Adrenal gland (tissue), 12 donors: Measurements from ENCODE around the gene FAM83D. TPM values are rescaled to one million over a fixed set of nuclear protein-coding genes. Genes with fewer than 3 reads are reported as not detected.

ENCODE experiments used
- DNase-seq, 7 donors: peaks; one replicate each; pipeline ENCODE4 v3.0.0-alpha.2; 2019 to 2020
- H3K27ac ChIP-seq, 5 donors: fragments of 200-600 bp; sonication (generic) in 4 of 5; 1 replicate in 3 of 5; 2 replicates in 2 of 5; pipeline versions ENCODE4 v1.5.1 to v1.8.0; 2016 to 2020; ENCODE audit warnings: mild to moderate bottlenecking in 1 of 5
- H3K27me3 ChIP-seq: fragments of 200-600 bp; 2 replicates; pipeline ENCODE4 v1.8.0; 2021
- H3K36me3 ChIP-seq, 2 donors: fragments of 200-600 bp; replicated peaks in 1 of 2; 1 replicate in 1 of 2; 2 replicates in 1 of 2; pipeline versions ENCODE4 v1.5.1 to v1.8.0; 2018 to 2022
- H3K4me1 ChIP-seq, 2 donors: fragments of 200-600 bp; replicated peaks in 1 of 2; 1 replicate in 1 of 2; 2 replicates in 1 of 2; pipeline versions ENCODE4 v1.5.1 to v1.8.0; 2018 to 2021
- H3K4me3 ChIP-seq, 4 donors: fragments of 200-600 bp; sonication (generic) in 3 of 4; one replicate each; pipeline ENCODE4 v1.5.1; 2016 to 2018
- H3K9me3 ChIP-seq, 3 donors: fragments of 200-600 bp; sonication (generic) in 1 of 3; replicated peaks in 1 of 3; 1 replicate in 2 of 3; 2 replicates in 1 of 3; pipeline versions ENCODE4 v1.5.1 to v1.8.0; 2016 to 2021
- POLR2A ChIP-seq, 2 donors: fragments of 450-650 bp; IDR thresholded peaks; one replicate each; pipeline ENCODE4 v1.6.1; 2017; ENCODE audit warnings: antibody characterized with exemption in 2 of 2, mild to moderate bottlenecking in 2 of 2, moderate library complexity in 1 of 2
- WGBS, 4 donors: extraction: QIAGEN DNeasy Blood & Tissue Kit in 2 of 4; methylation state at CpG; one replicate each; pipeline versions ENCODE4 v1.1.5 to v1.1.7; 2013 to 2017; 5-methylcytosine and 5-hydroxymethylcytosine counted together
- intact Hi-C, 2 donors: fragments of 100-400 bp; cut with DNase I; formaldehyde crosslinking; loops; one replicate each; pipeline versions ENCODE4 v1.14.1 to v1.15.0; 2022 to 2023
- polyA plus RNA-seq, 3 donors: library from polyadenylated mRNA; stranded (reverse); fragments of 200-250 nt in 2 of 3; fragments of 350-450 nt in 1 of 3; fragmentation: Illumina TruSeq in 1 of 3; extraction: RNeasy Lipid Tissue Mini Kit (QIAGEN cat#74804) in 1 of 3; gene quantifications; one replicate each; pipeline ENCODE4 v1.2.3, GENCODE V29; 2013 to 2014
- total RNA-seq, 9 donors: library from RNA; depleted of rRNA in 4 of 9; stranded (reverse); fragments of >200 nt in 4 of 9; fragments of 120-200 nt in 1 of 9; fragmentation: NEBNext Ultra II Directional in 1 of 9; extraction: Animal tissue kit (Norgen Biotek cat#: 25700) in 1 of 9; gene quantifications; one replicate each; pipeline versions ENCODE4 v1.1.0 to v1.2.4, GENCODE V29; 2013 to 2023
- TF ChIP-seq, protein P1 (sequence below), 6 experiments: fragments of 450-650 bp in 4 of 6; fragments of 200-600 bp in 2 of 6; sonication (generic) in 1 of 6; IDR thresholded peaks; 1 replicate in 5 of 6; 2 replicates in 1 of 6; pipeline versions ENCODE4 v1.5.1 to v1.8.0; 2016 to 2021; ENCODE audit warnings: antibody characterized with exemption in 6 of 6, mild to moderate bottlenecking in 2 of 6, moderate library complexity in 1 of 6
- donor health status: healthy with polysubstance abuse.
- donor health status: Bipolar disorder and iron deficiency.
- donor health status: DM: yes; HTN: yes; CAD: no.
- donor health status: DM: no; HTN: no; CAD: no.
- donor health status: DM: no; HTN: no; CAD: no.
- donor health status: DM: yes; HTN: yes; CAD: no.

The FAM83D gene
- total and polyA plus RNA-seq, 12 donors: 0.14 to 4.5 (median 0.72) TPM; not detected in 1

DNA sequence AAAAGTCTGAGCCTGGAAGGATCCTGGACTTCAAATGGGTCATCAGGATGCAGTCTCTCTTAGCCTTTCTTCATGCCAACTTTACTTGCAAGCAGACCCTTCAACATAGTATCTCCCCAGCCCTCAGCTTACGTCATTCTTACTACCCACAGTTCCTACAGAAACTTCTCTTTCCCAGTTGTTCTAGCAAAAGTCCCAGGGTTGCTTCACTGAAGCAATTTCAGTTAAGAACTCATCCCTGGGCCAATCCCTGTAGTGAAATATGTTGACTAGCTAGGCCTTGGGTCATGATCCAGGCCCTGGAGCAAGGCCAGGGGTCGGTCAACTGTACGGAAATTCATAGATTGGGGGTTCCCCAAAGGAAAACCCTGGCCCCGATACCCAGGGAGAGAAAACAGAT lies 8.6 kb upstream of the FAM83D start:
- no peak overlapping the region for H3K4me3 ChIP-seq
- no peaks in the 10 kb centered on the region for H3K27me3 ChIP-seq
- intact Hi-C loops: no loop called here
- H3K36me3 ChIP-seq: peaks cover 0 to 4% of the 10 kb centered on the region in 2 donors
- DNase-seq: no peak
- no peaks in the 10 kb centered on the region for H3K4me1 ChIP-seq
- 64 to 87% (median 73%) methylated on average over 4 of the region's 4 CpGs for WGBS, 4 donors
- no peaks in the 10 kb centered on the region for H3K9me3 ChIP-seq
- no peak overlapping the region for H3K27ac ChIP-seq
- TF ChIP-seq, protein P1, sequence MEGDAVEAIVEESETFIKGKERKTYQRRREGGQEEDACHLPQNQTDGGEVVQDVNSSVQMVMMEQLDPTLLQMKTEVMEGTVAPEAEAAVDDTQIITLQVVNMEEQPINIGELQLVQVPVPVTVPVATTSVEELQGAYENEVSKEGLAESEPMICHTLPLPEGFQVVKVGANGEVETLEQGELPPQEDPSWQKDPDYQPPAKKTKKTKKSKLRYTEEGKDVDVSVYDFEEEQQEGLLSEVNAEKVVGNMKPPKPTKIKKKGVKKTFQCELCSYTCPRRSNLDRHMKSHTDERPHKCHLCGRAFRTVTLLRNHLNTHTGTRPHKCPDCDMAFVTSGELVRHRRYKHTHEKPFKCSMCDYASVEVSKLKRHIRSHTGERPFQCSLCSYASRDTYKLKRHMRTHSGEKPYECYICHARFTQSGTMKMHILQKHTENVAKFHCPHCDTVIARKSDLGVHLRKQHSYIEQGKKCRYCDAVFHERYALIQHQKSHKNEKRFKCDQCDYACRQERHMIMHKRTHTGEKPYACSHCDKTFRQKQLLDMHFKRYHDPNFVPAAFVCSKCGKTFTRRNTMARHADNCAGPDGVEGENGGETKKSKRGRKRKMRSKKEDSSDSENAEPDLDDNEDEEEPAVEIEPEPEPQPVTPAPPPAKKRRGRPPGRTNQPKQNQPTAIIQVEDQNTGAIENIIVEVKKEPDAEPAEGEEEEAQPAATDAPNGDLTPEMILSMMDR (IDR thresholded peaks at IDR 0.05): no peak
- no peak for TF ChIP-seq POLR2A (IDR thresholded peaks at IDR 0.05)

DNA sequence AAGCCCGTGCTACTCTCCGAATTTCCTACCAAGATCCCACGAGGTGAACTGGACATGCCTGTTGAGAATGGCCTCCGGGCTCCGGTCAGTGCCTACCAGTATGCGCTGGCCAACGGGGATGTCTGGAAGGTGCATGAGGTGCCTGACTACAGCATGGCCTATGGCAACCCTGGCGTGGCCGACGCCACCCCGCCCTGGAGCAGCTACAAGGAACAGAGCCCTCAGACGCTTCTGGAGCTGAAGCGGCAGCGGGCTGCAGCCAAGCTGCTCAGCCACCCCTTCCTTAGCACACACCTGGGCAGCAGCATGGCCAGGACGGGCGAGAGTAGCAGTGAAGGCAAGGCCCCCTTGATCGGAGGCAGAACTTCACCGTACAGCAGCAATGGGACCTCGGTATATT lies 8.0 kb upstream of the FAM83D start:
- intact Hi-C loops: no loop called here
- WGBS, 4 donors: 87 to 97% (median 92%) methylated on average over 6 to 19 of the region's 19 CpGs
- DNase-seq: no peak
- Histone ChIP-seq H3K27ac (no peak overlapping the region), H3K4me1 (no peaks in the 10 kb centered on the region), H3K27me3 (no peaks in the 10 kb centered on the region), H3K4me3 (no peak overlapping the region), H3K36me3 (peaks cover 0 to 4% of the 10 kb centered on the region in 2 donors), H3K9me3 (no peaks in the 10 kb centered on the region)
- TF ChIP-seq POLR2A (IDR thresholded peaks at IDR 0.05): no peak
- TF ChIP-seq, protein P1 (IDR thresholded peaks at IDR 0.05): no peak

DNA sequence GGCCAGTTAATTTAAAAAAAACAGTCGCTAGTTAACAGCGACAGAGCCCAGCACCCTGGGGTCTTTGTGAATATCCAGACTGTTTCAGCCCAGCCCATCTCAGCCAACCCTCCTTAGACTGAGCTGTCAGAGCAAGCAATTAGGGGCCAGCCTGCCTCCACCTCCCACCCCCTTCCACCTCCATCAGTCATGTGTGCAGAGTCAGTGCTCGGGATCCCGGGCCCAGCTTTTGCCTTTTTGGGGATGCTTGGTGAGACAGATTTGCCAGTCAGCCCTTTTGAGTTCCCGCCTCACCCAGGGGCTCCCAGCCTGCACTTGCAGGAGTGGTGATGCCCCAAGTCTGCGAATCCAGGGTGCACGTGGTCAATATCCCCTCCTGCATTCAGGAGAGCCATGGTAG lies 6.5 kb upstream of the FAM83D start:
- no peak overlapping the region for H3K27ac ChIP-seq
- H3K4me1 ChIP-seq: no peaks in the 10 kb centered on the region
- no peak for TF ChIP-seq POLR2A (IDR thresholded peaks at IDR 0.05)
- TF ChIP-seq, protein P1 (IDR thresholded peaks at IDR 0.05): no peak
- no peak for DNase-seq
- WGBS, 4 donors: 75 to 85% (median 79%) methylated on average over 4 to 7 of the region's 7 CpGs
- no peak overlapping the region for H3K4me3 ChIP-seq
- intact Hi-C loops: no loop called here
- H3K27me3 ChIP-seq: no peaks in the 10 kb centered on the region
- no peaks in the 10 kb centered on the region for H3K9me3 ChIP-seq
- H3K36me3 ChIP-seq: peaks cover 0 to 4% of the 10 kb centered on the region in 2 donors

DNA sequence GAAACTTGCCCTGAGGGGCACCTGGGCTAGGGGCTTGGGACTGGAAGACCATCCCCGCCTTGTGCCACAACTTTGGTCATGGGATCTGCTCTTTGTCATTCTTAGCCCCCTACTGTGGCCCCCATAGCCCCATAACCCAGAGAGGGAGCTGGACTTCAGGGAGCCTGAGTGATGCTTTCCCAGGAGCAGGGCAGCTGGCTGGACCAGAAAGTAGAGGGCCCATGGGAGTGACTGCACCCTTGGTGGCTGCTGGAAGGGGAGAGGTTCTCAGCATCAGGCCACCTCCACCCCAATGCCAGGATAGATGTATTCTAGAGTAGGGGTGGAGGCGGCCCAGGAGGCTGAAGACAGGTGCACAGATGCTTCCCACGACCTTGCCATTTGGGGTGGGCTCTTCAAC lies 5.8 kb upstream of the FAM83D start:
- Histone ChIP-seq H3K36me3 (peaks cover 0 to 4% of the 10 kb centered on the region in 2 donors), H3K4me1 (no peaks in the 10 kb centered on the region), H3K27me3 (no peaks in the 10 kb centered on the region), H3K9me3 (no peaks in the 10 kb centered on the region), H3K4me3 (no peak overlapping the region), H3K27ac (no peak overlapping the region)
- intact Hi-C loops: no loop called here
- TF ChIP-seq POLR2A (IDR thresholded peaks at IDR 0.05): no peak
- TF ChIP-seq, protein P1 (IDR thresholded peaks at IDR 0.05): no peak
- 67 to 98% (median 79%) methylated on average over 1 to 3 of the region's 3 CpGs for WGBS, 4 donors
- DNase-seq: no peak
